GM06990 (cell line): Measurements from ENCODE around the gene TMEM209.

ENCODE experiments used
- DNase-seq: peaks from one replicate; pipeline ENCODE4 v3.0.0-alpha.2; 2011; ENCODE audit not compliant: insufficient read length; ENCODE audit errors: extremely low read depth
- H3K27me3 ChIP-seq: replicated peaks from 2 replicates; pipeline ENCODE4 v1.6.0; 2011; ENCODE audit warnings: low read length; ENCODE audit not compliant: control insufficient read depth, insufficient read depth
- H3K36me3 ChIP-seq: 2 replicates; pipeline ENCODE4 v1.5.1; 2011; ENCODE audit warnings: low read length; ENCODE audit not compliant: control insufficient read depth, insufficient read depth
- H3K4me3 ChIP-seq: replicated peaks from 2 replicates; pipeline ENCODE4 v1.5.1; 2011; ENCODE audit warnings: low read depth, mild to moderate bottlenecking, control low read depth, low read length
- CTCF ChIP-seq: IDR thresholded peaks from 2 replicates; pipeline ENCODE4 v1.5.1; 2011; ENCODE audit warnings: low read length, control low read depth, mild to moderate bottlenecking, inconsistent platforms; ENCODE audit not compliant: insufficient read depth, poor library complexity, severe bottlenecking

Gene TMEM209

DNA sequence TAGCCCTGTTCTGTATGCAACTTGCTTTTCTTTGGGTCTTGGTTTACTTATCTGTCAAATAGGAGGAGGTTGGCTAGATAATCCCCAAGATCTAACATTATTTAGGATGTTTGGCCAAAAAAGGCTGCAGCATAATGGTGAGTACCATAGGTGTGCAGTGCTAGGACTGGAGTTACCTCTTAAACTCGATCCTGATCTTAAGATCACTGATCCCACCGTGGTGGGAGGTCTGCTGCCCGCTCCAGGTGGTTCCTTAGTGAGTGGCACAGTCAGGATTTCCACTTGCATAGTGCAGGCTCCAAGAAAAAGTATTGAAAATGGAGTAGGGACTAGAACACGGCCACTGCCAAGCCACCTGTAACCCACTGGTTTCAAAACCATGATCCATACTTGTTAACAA is 68.0 kb downstream of the TMEM209 start:
- no peak for DNase-seq
- Histone ChIP-seq H3K36me3 (peaks cover 5% of the 10 kb centered on the region; the same call in 1 of the 2 replicates), H3K27me3 (no peaks in the 10 kb centered on the region), H3K4me3 (no peak overlapping the region)
- TF ChIP-seq CTCF = no peak

DNA sequence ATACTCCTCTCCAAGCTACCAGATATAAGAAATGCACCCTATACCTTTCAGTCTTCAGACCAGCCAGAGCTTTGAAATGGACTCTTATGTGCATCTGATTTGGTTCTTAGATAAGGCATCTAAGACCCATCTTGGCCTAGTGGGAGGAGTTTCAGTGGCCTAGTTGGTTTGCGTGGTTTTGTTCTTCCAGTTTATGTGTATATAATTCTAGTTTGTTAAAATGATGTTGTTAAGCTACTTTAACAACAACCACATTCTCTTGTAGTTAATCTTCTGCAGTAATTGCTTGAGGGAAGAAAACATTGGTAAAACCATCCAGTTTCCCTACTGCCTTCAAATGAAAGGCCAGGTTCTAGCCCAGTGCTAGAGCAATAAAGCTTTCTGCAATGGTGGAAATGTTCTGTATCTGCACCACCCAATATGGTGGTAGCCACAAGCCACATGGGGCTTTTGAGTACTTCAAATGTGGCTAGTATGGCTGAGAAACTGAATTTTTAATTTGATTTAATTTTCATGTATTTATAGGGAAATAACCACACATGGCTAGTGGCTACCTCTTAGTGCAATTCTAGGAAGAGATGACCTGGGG is 68.5 kb downstream of the TMEM209 start:
- no peak for DNase-seq
- no peak overlapping the region for H3K4me3 ChIP-seq
- H3K36me3 ChIP-seq = peaks cover 6% of the 10 kb centered on the region
- H3K27me3 ChIP-seq = no peaks in the 10 kb centered on the region
- TF ChIP-seq CTCF = no peak

DNA sequence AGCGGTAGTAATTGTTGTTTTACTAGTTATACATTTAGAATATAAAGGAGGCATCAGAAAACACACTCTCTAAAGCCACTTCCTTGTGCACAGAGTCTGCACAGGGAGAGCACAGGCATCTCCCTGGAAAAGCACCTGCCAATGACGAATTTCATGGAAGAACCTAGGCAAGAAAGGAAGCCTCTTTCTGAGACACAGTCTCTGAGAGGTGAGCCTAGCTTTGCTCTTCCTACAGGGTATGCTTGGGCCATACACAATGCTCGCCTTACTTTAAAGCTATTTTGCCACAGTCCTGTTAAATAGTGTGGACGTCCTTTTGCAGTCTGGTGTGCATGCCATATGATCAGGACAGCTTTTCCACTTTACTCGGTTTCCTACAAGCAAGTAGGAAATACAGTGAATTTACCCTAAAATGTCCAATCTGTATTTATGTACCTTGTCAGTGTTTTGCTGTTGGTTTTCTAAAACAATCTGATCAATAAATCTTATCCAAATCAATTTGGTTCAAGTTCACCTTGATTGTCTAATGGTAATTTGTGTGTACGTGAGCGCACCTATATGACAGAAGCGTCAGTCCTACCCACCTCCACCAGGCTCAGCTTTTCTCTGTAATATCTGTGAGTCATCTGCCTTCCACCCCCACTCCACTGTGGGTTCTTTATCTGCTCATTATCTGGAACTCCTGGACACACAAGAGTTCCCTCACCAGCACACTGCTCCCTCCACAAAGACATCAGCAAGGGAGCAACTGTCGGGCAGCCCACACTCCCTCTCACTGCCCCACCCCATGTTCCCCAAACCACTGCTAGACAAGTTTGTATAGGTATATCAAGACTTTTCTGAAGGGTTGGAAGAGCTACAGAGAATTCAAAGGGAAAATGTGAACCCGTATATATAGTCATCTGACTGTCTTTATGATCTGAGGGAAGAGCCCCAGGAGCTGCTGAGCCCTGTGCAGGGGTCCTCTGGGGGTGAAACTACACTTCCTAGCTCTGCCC is 69.7 kb downstream of the TMEM209 start:
- no peak for TF ChIP-seq CTCF
- H3K36me3 ChIP-seq = peaks cover 6% of the 10 kb centered on the region
- H3K27me3 ChIP-seq = no peaks in the 10 kb centered on the region
- H3K4me3 ChIP-seq = no peak overlapping the region
- DNase-seq = no peak

GRCh38 chr7:130134726-130135125 is 70.5 kb downstream of the TMEM209 start:
- Histone ChIP-seq H3K4me3 (no peak overlapping the region), H3K27me3 (no peaks in the 10 kb centered on the region), H3K36me3 (peaks cover 8% of the 10 kb centered on the region)
- no peak for DNase-seq
- TF ChIP-seq CTCF = no peak

DNA sequence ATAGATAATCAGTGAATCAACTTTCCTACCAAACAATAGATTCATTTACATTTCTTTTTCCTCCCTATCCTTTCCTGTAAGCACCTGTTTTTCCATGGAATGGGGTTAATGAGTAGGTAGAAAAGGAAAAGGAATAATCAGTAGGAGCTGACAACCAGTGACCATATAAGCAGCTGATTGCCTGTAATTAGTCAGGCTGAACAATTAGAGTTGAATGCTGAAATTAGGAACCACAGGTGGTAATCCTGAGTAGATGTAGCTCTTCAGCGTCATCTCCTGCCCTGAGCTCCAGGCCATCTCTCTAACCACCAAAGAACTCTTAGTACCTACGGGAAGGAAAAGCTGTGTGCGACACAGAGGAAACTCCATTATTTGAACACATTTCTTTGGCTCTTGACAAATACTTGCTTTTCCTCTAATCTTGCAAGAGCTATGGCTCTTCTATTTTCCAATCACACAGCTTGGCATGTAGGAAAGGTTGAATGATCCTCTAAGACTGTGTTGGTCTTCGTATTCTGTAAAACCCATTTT is 71.0 kb downstream of the TMEM209 start:
- Histone ChIP-seq H3K4me3 (no peak overlapping the region), H3K27me3 (no peaks in the 10 kb centered on the region), H3K36me3 (peaks cover 9% of the 10 kb centered on the region)
- TF ChIP-seq CTCF = no peak
- no peak for DNase-seq
